HepG2 (cell line): Measurements from ENCODE around the gene RASGRF1. TPM values are rescaled to one million over a fixed set of nuclear protein-coding genes. Genes with fewer than 3 reads are reported as not detected.

Experiments used
- ATRX ChIP-seq: sonication (generic); formaldehyde crosslinking; IDR thresholded peaks from 2 replicates; pipeline ENCODE4 v1.4.0; 2020; ENCODE audit warnings: missing genetic modification reagents, borderline replicate concordance
- ESRRA ChIP-seq: sonication (generic); formaldehyde crosslinking; IDR thresholded peaks from 2 replicates; pipeline ENCODE4 v1.5.1; 2020; ENCODE audit warnings: mild to moderate bottlenecking, low read depth, missing genetic modification reagents
- FOSL2 ChIP-seq: sonication (generic); formaldehyde crosslinking; IDR thresholded peaks from 2 replicates; pipeline ENCODE4 v1.4.0; 2020; ENCODE audit warnings: missing genetic modification reagents
- GABPB1 ChIP-seq: IDR thresholded peaks from 2 replicates; pipeline ENCODE4 v1.6.1; 2016; ENCODE audit warnings: mild to moderate bottlenecking, missing genetic modification reagents, moderate library complexity, missing compliant biosample characterization
- GATAD2A ChIP-seq: IDR thresholded peaks from 2 replicates; pipeline ENCODE4 v1.6.1; 2016
- KDM2A ChIP-seq: sonication (generic); formaldehyde crosslinking; IDR thresholded peaks from 2 replicates; pipeline ENCODE4 v1.4.0; 2020; ENCODE audit warnings: low read depth, missing genetic modification reagents, borderline replicate concordance
- MED1 ChIP-seq: sonication (generic); formaldehyde crosslinking; IDR thresholded peaks from 2 replicates; pipeline ENCODE4 v1.4.0; 2020; ENCODE audit warnings: missing genetic modification reagents
- MYC ChIP-seq: sonication (generic); formaldehyde crosslinking; IDR thresholded peaks from 2 replicates; pipeline ENCODE4 v1.9.0; 2021; ENCODE audit warnings: missing genetic modification reagents, borderline replicate concordance
- SAFB2 ChIP-seq: sonication (generic); formaldehyde crosslinking; IDR thresholded peaks from 2 replicates; pipeline ENCODE4 v1.5.1; 2020; ENCODE audit warnings: missing genetic modification reagents, low read depth, mild to moderate bottlenecking, borderline replicate concordance
- SALL1 ChIP-seq: sonication (generic); formaldehyde crosslinking; IDR thresholded peaks from 2 replicates; pipeline ENCODE4 v1.8.0; 2022; ENCODE audit warnings: mild to moderate bottlenecking, missing genetic modification reagents
- SMAD1 ChIP-seq: sonication (generic); formaldehyde crosslinking; IDR thresholded peaks from 2 replicates; pipeline ENCODE4 v1.4.0; 2020; ENCODE audit warnings: missing genetic modification reagents, low read depth, mild to moderate bottlenecking, borderline replicate concordance
- TEAD3 ChIP-seq: optimal IDR thresholded peaks from 2 replicates; pipeline ENCODE3; 2016; ENCODE audit warnings: borderline replicate concordance
- ZBTB38 ChIP-seq: sonication (generic); formaldehyde crosslinking; IDR thresholded peaks from 2 replicates; pipeline ENCODE4 v1.5.1; 2020; ENCODE audit warnings: mild to moderate bottlenecking, missing genetic modification reagents
- ZNF160 ChIP-seq: sonication (generic); formaldehyde crosslinking; IDR thresholded peaks from 2 replicates; pipeline ENCODE4 v1.8.0; 2022; ENCODE audit warnings: mild to moderate bottlenecking, inconsistent platforms, missing genetic modification reagents
- ZSCAN25 ChIP-seq: sonication (generic); formaldehyde crosslinking; IDR thresholded peaks from 2 replicates; pipeline ENCODE4 v1.8.0; 2022; ENCODE audit warnings: mild to moderate bottlenecking, missing genetic modification reagents
- polyA plus RNA-seq, 8 experiments: library from polyadenylated mRNA; depleted of rRNA in 3 of 8; stranded (reverse) in 7 of 8; unstranded in 1 of 8; fragments of >200 nt; fragmentation: Illumina TruSeq in 4 of 8; extraction: Trizol in 4 of 8; gene quantifications; 2 replicates each; pipeline versions ENCODE4 v1.2.1 to v1.2.3, GENCODE V29; 2011 to 2016; ENCODE audit warnings: low read depth in 4 of 8, missing spikeins in 1 of 8, mixed read lengths in 1 of 8; ENCODE audit not compliant: insufficient read depth in 1 of 8
- total RNA-seq, 5 experiments: library from RNA; depleted of rRNA; stranded (reverse); fragments of >200 nt; fragmentation: Illumina TruSeq; extraction: Trizol; gene quantifications; 2 replicates each; pipeline ENCODE4 v1.2.3, GENCODE V29; 2016; ENCODE audit warnings: low read depth in 1 of 5
- TF ChIP-seq, protein P1 (sequence below): fragments of 450-650 bp; IDR thresholded peaks from 2 replicates; pipeline ENCODE4 v1.6.1; 2017; ENCODE audit warnings: mild to moderate bottlenecking
- TF ChIP-seq, protein P2 (sequence below): sonication (generic); formaldehyde crosslinking; IDR thresholded peaks from 2 replicates; pipeline ENCODE4 v1.5.1; 2020; ENCODE audit warnings: mild to moderate bottlenecking, missing genetic modification reagents, moderate library complexity
- TF ChIP-seq, protein P3 (sequence below): IDR thresholded peaks from 2 replicates; pipeline ENCODE4 v1.6.1; 2012; ENCODE audit warnings: low read depth, low read length, improper control_type of control experiment
- TF ChIP-seq, protein P4 (sequence below): sonication (generic); formaldehyde crosslinking; IDR thresholded peaks from 2 replicates; pipeline ENCODE4 v1.4.0; 2020; ENCODE audit warnings: missing genetic modification reagents, low read depth, mild to moderate bottlenecking, borderline replicate concordance
- TF ChIP-seq, protein P5 (sequence below): sonication (generic); formaldehyde crosslinking; IDR thresholded peaks from 2 replicates; pipeline ENCODE4 v1.8.1; 2023; ENCODE audit warnings: missing genetic modification reagents, inconsistent platforms, borderline replicate concordance

RASGRF1 gene
- total and polyA plus RNA-seq, 2 of the 13 experiments (the other 11 are each of a cell fraction or from before 2014, with no cell fraction given): 0.55 to 3.0 TPM

DNA sequence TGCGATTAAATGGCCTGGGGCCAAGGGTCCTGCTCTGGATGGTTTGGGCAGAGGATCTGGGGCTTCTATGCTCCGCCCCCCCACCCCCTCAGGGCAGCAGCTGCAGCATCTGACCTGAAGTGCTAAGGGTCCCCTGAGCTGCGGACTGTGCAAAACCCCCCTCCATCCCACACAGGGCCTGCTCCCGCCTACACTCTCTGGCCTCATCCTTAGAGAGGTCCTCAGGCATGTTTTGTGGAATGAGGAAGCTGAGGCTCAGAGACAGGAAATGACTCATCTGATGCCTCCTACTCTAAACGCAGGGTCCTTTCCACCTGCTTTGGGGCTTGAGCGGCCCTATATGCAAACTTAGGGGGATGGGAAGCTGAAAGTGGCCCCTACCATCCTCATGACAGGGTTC, 86.2 kb downstream of the RASGRF1 start (continued):
- TF ChIP-seq FOSL2 (CRISPR knock-in tag) (peak; percentile 94), SALL1 (CRISPR knock-in tag) (0 out of 2 replicates have a peak, but pooled peaks have one; percentile 15), MED1 (CRISPR knock-in tag) (0 out of 2 replicates have a peak, but pooled peaks have one; percentile 46), ESRRA (CRISPR knock-in tag) (no peak), ZSCAN25 (CRISPR knock-in tag) (no peak), GATAD2A (CRISPR knock-in tag) (peak; percentile 55), ZNF160 (CRISPR knock-in tag) (no peak), SMAD1 (CRISPR knock-in tag) (no peak), MYC (CRISPR knock-in tag) (no peak), GABPB1 (peak; percentile 25; the same call in 1 of the 2 replicates), KDM2A (CRISPR knock-in tag) (no peak), TEAD3 (peak; percentile 71), ATRX (CRISPR knock-in tag) (no peak), SAFB2 (CRISPR knock-in tag) (no peak), ZBTB38 (CRISPR knock-in tag) (peak; percentile 58; the same call in 1 of the 2 replicates)
- TF ChIP-seq, protein P1, sequence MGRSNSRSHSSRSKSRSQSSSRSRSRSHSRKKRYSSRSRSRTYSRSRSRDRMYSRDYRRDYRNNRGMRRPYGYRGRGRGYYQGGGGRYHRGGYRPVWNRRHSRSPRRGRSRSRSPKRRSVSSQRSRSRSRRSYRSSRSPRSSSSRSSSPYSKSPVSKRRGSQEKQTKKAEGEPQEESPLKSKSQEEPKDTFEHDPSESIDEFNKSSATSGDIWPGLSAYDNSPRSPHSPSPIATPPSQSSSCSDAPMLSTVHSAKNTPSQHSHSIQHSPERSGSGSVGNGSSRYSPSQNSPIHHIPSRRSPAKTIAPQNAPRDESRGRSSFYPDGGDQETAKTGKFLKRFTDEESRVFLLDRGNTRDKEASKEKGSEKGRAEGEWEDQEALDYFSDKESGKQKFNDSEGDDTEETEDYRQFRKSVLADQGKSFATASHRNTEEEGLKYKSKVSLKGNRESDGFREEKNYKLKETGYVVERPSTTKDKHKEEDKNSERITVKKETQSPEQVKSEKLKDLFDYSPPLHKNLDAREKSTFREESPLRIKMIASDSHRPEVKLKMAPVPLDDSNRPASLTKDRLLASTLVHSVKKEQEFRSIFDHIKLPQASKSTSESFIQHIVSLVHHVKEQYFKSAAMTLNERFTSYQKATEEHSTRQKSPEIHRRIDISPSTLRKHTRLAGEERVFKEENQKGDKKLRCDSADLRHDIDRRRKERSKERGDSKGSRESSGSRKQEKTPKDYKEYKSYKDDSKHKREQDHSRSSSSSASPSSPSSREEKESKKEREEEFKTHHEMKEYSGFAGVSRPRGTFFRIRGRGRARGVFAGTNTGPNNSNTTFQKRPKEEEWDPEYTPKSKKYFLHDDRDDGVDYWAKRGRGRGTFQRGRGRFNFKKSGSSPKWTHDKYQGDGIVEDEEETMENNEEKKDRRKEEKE: no peak
- TF ChIP-seq, protein P2, sequence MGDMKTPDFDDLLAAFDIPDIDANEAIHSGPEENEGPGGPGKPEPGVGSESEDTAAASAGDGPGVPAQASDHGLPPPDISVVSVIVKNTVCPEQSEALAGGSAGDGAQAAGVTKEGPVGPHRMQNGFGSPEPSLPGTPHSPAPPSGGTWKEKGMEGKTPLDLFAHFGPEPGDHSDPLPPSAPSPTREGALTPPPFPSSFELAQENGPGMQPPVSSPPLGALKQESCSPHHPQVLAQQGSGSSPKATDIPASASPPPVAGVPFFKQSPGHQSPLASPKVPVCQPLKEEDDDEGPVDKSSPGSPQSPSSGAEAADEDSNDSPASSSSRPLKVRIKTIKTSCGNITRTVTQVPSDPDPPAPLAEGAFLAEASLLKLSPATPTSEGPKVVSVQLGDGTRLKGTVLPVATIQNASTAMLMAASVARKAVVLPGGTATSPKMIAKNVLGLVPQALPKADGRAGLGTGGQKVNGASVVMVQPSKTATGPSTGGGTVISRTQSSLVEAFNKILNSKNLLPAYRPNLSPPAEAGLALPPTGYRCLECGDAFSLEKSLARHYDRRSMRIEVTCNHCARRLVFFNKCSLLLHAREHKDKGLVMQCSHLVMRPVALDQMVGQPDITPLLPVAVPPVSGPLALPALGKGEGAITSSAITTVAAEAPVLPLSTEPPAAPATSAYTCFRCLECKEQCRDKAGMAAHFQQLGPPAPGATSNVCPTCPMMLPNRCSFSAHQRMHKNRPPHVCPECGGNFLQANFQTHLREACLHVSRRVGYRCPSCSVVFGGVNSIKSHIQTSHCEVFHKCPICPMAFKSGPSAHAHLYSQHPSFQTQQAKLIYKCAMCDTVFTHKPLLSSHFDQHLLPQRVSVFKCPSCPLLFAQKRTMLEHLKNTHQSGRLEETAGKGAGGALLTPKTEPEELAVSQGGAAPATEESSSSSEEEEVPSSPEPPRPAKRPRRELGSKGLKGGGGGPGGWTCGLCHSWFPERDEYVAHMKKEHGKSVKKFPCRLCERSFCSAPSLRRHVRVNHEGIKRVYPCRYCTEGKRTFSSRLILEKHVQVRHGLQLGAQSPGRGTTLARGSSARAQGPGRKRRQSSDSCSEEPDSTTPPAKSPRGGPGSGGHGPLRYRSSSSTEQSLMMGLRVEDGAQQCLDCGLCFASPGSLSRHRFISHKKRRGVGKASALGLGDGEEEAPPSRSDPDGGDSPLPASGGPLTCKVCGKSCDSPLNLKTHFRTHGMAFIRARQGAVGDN (CRISPR knock-in tag): peak; percentile 62
- TF ChIP-seq, protein P3, sequence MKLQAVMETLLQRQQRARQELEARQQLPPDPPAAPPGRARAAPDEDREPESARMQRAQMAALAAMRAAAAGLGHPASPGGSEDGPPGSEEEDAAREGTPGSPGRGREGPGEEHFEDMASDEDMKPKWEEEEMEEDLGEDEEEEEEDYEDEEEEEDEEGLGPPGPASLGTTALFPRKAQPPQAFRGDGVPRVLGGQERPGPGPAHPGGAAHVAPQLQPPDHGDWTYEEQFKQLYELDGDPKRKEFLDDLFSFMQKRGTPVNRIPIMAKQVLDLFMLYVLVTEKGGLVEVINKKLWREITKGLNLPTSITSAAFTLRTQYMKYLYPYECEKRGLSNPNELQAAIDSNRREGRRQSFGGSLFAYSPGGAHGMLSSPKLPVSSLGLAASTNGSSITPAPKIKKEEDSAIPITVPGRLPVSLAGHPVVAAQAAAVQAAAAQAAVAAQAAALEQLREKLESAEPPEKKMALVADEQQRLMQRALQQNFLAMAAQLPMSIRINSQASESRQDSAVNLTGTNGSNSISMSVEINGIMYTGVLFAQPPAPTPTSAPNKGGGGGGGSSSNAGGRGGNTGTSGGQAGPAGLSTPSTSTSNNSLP: no peak
- TF ChIP-seq, protein P4, sequence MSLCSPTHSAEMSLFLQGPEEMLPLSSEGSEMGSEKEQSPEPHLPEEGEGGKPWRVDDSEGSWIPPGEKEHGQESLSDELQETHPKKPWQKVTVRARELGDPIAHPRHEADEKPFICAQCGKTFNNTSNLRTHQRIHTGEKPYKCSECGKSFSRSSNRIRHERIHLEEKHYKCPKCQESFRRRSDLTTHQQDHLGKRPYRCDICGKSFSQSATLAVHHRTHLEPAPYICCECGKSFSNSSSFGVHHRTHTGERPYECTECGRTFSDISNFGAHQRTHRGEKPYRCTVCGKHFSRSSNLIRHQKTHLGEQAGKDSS (CRISPR knock-in tag): no peak
- TF ChIP-seq, protein P5, sequence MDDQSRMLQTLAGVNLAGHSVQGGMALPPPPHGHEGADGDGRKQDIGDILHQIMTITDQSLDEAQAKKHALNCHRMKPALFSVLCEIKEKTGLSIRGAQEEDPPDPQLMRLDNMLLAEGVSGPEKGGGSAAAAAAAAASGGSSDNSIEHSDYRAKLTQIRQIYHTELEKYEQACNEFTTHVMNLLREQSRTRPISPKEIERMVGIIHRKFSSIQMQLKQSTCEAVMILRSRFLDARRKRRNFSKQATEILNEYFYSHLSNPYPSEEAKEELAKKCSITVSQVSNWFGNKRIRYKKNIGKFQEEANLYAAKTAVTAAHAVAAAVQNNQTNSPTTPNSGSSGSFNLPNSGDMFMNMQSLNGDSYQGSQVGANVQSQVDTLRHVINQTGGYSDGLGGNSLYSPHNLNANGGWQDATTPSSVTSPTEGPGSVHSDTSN: no peak
